Measurements from ENCODE around the gene HCRTR1. TPM values are rescaled to one million over a fixed set of nuclear protein-coding genes. Genes with fewer than 3 reads are reported as not detected.

HCRTR1 gene
- total RNA-seq, 1 donor from 2014 or later: 0.73 TPM

GRCh38 chr1:31581821-31582810 is 35.4 kb upstream of the HCRTR1 start:
- no peak for TF ChIP-seq CTCF (IDR thresholded peaks at IDR 0.05)
- Mint-ChIP-seq H3K27me3 (ENCODE audit: unreplicated experiment) (no peaks in the 10 kb centered on the region), H3K36me3 (ENCODE audit: unreplicated experiment) (no peaks in the 10 kb centered on the region), H3K4me1 (ENCODE audit: unreplicated experiment) (peaks cover 26% of the 10 kb centered on the region), H3K4me3 (ENCODE audit: unreplicated experiment) (no peak overlapping the region), H3K9me3 (ENCODE audit: unreplicated experiment) (no peaks in the 10 kb centered on the region), H3K27ac (ENCODE audit: unreplicated experiment) (no peak overlapping the region)
- peak; percentile 36 for DNase-seq (ENCODE audit: extremely low spot score, unreplicated experiment)

DNA sequence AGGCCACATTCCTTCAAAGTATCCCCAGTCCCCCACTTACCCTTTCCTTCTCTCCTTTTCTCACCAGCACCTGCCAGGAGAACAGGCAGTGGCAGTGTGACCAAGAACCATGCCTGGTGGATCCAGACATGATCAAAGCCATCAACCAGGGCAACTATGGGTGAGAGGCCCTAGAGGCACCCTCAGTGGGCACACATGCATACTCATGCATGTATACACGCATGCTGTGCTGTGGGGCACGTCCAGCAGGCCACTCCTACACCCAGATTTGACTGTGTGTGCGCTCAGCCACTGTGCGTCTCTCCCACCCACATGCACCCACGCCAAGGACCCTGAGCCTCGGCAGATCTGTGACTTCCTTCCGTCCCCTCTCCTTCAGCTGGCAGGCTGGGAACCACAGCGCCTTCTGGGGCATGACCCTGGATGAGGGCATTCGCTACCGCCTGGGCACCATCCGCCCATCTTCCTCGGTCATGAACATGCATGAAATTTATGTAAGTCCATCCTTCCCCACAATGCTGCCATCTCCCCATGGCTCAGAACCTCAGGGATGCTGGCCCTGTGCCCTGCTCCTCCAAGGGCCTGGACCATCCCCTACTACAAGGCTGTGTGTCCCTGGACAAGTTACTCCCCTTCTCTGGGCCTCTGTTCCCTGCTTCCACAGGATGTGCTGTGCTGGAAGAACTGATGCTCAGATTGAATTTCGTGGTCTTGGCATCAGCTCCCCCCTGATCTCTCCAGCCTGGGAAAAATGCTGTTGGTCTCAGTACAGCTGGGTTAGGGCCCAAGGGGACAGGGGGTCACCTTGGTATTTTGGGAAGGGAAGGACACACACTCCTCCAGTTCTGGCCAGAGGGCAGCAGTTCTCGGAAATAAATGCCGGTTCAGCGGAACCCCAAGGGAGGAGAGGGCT is 34.2 kb upstream of the HCRTR1 start:
- TF ChIP-seq CTCF (IDR thresholded peaks at IDR 0.05): no peak
- H3K36me3 Mint-ChIP-seq (ENCODE audit: unreplicated experiment): no peaks in the 10 kb centered on the region
- H3K4me1 Mint-ChIP-seq (ENCODE audit: unreplicated experiment): peaks cover 33% of the 10 kb centered on the region
- no peaks in the 10 kb centered on the region for H3K9me3 Mint-ChIP-seq (ENCODE audit: unreplicated experiment)
- no peaks in the 10 kb centered on the region for H3K27me3 Mint-ChIP-seq (ENCODE audit: unreplicated experiment)
- H3K27ac Mint-ChIP-seq (ENCODE audit: unreplicated experiment): peak overlapping the region; percentile 57
- peak; percentile 75 for DNase-seq (ENCODE audit: extremely low spot score, unreplicated experiment)
- H3K4me3 Mint-ChIP-seq (ENCODE audit: unreplicated experiment): no peak overlapping the region

GRCh38 chr1:31583995-31584868 is 33.3 kb upstream of the HCRTR1 start:
- Mint-ChIP-seq H3K4me1 (ENCODE audit: unreplicated experiment) (peaks cover 35% of the 10 kb centered on the region), H3K4me3 (ENCODE audit: unreplicated experiment) (no peak overlapping the region), H3K36me3 (ENCODE audit: unreplicated experiment) (no peaks in the 10 kb centered on the region), H3K27me3 (ENCODE audit: unreplicated experiment) (no peaks in the 10 kb centered on the region), H3K9me3 (ENCODE audit: unreplicated experiment) (no peaks in the 10 kb centered on the region), H3K27ac (ENCODE audit: unreplicated experiment) (peak overlapping the region; percentile 57)
- no peak for TF ChIP-seq CTCF (IDR thresholded peaks at IDR 0.05)
- DNase-seq (ENCODE audit: extremely low spot score, unreplicated experiment): peak; percentile 91

GRCh38 chr1:31584869-31585735 is 32.4 kb upstream of the HCRTR1 start:
- peaks cover 36% of the 10 kb centered on the region for H3K4me1 Mint-ChIP-seq (ENCODE audit: unreplicated experiment)
- no peaks in the 10 kb centered on the region for H3K36me3 Mint-ChIP-seq (ENCODE audit: unreplicated experiment)
- H3K27me3 Mint-ChIP-seq (ENCODE audit: unreplicated experiment): no peaks in the 10 kb centered on the region
- peak; percentile 75 for DNase-seq (ENCODE audit: extremely low spot score, unreplicated experiment)
- no peak for TF ChIP-seq CTCF (IDR thresholded peaks at IDR 0.05)
- H3K4me3 Mint-ChIP-seq (ENCODE audit: unreplicated experiment): no peak overlapping the region
- no peak overlapping the region for H3K27ac Mint-ChIP-seq (ENCODE audit: unreplicated experiment)
- H3K9me3 Mint-ChIP-seq (ENCODE audit: unreplicated experiment): no peaks in the 10 kb centered on the region
